ENCODE measurements around the gene NECTIN3.
A peak's percentile ranks its signal among the peaks of the same experiment; 100 is the strongest.

Gene NECTIN3

GRCh38 chr3:111081008-111081545, 9.5 kb downstream of the NECTIN3 start:
- TF ChIP-seq, protein P1, sequence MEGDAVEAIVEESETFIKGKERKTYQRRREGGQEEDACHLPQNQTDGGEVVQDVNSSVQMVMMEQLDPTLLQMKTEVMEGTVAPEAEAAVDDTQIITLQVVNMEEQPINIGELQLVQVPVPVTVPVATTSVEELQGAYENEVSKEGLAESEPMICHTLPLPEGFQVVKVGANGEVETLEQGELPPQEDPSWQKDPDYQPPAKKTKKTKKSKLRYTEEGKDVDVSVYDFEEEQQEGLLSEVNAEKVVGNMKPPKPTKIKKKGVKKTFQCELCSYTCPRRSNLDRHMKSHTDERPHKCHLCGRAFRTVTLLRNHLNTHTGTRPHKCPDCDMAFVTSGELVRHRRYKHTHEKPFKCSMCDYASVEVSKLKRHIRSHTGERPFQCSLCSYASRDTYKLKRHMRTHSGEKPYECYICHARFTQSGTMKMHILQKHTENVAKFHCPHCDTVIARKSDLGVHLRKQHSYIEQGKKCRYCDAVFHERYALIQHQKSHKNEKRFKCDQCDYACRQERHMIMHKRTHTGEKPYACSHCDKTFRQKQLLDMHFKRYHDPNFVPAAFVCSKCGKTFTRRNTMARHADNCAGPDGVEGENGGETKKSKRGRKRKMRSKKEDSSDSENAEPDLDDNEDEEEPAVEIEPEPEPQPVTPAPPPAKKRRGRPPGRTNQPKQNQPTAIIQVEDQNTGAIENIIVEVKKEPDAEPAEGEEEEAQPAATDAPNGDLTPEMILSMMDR (conservative IDR thresholded peaks at IDR 0.05; ENCODE audit: low read length) = no peak
- peak; percentile 89 for DNase-seq (ENCODE audit: low read depth)
- no peak overlapping the region for H3K4me3 ChIP-seq (ENCODE audit: low read length)

DNA sequence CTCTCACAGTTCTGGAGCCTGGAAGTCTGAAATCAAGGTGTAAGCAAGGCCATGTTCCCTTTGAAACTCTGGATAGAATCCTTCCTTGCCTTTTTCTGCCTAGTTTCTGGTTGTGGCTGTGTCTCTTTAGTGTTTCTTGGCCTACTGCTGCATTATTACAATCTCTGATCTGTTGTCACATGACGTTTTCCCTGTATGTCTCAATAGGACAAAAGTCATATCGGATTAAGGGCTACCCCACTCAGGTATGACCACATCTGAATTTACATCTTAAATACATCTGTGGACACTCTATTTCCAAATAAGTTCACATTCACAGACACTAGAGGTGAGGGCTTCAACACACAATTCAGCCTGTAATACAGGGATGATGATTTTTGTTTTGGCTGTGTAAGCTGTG, 13.3 kb downstream of the NECTIN3 start:
- TF ChIP-seq, protein P1 (conservative IDR thresholded peaks at IDR 0.05; ENCODE audit: low read length) = no peak
- H3K4me3 ChIP-seq (ENCODE audit: low read length) = no peak overlapping the region
- DNase-seq (ENCODE audit: low read depth) = no peak

GRCh38 chr3:111087924-111088469, 16.4 kb downstream of the NECTIN3 start:
- TF ChIP-seq, protein P1 (conservative IDR thresholded peaks at IDR 0.05; ENCODE audit: low read length) = no peak
- no peak overlapping the region for H3K4me3 ChIP-seq (ENCODE audit: low read length)
- no peak for DNase-seq (ENCODE audit: low read depth)

DNA sequence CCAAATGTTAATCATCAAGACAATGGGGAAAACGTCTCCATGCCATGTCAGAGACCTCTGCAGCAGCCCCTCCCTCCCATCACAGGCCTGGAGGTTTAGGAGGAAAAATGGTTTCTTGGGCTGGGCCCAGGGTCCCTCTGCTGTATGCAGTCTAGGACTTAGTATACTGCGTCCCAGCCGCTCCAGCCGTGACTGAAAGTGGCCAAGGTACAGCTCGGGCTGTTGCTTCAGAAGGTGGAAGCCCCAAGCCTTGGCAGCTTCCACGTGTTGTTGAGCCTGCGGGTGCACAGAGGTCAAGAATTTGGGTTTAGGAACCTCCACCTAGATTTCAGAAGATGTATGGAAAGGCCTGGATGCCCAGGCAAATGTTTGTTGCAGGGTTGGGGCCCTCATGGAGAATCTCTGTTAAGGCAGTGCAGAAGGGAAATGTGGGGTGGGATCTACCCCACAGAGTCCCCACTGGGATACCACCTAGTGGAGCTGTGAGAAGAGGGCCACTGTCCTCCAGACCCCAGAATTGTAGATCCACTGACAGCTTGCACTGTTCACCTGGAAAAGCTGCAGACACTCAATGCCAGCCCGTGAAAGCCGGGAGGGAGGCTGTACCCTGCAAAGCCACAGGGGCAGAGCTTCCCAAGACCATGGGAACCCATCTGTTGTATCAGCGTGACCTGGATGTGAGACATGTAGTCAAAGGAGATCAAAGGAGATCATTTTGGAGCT, 25.0 kb downstream of the NECTIN3 start:
- no peak for DNase-seq (ENCODE audit: low read depth)
- H3K4me3 ChIP-seq (ENCODE audit: low read length) = no peak overlapping the region
- TF ChIP-seq, protein P1 (conservative IDR thresholded peaks at IDR 0.05; ENCODE audit: low read length) = no peak

GRCh38 chr3:111103807-111104206, 32.2 kb downstream of the NECTIN3 start:
- DNase-seq (ENCODE audit: low read depth) = no peak

GRCh38 chr3:111106993-111107661, 35.5 kb downstream of the NECTIN3 start:
- no peak overlapping the region for H3K4me3 ChIP-seq (ENCODE audit: low read length)
- no peak for DNase-seq (ENCODE audit: low read depth)
- TF ChIP-seq, protein P1 (conservative IDR thresholded peaks at IDR 0.05; ENCODE audit: low read length) = no peak

More at GRCh38 chr3:111103807-111104206, 32.2 kb downstream of the NECTIN3 start:
- no peak overlapping the region for H3K4me3 ChIP-seq (ENCODE audit: low read length)
- TF ChIP-seq, protein P1 (conservative IDR thresholded peaks at IDR 0.05; ENCODE audit: low read length) = no peak
